HuH-7 (cell line): Measurements from ENCODE around the gene DNAH17.

Experiments used
- DNase-seq: peaks from one replicate; pipeline ENCODE4 v3.0.0; 2011; ENCODE audit warnings: low spot score

DNAH17 gene

GRCh38 chr17:78411241-78411857 is 165.8 kb downstream of the DNAH17 start:
- peak; percentile 88 for DNase-seq

GRCh38 chr17:78409191-78409928 is 167.8 kb downstream of the DNAH17 start:
- DNase-seq, result peak; percentile 64

DNA sequence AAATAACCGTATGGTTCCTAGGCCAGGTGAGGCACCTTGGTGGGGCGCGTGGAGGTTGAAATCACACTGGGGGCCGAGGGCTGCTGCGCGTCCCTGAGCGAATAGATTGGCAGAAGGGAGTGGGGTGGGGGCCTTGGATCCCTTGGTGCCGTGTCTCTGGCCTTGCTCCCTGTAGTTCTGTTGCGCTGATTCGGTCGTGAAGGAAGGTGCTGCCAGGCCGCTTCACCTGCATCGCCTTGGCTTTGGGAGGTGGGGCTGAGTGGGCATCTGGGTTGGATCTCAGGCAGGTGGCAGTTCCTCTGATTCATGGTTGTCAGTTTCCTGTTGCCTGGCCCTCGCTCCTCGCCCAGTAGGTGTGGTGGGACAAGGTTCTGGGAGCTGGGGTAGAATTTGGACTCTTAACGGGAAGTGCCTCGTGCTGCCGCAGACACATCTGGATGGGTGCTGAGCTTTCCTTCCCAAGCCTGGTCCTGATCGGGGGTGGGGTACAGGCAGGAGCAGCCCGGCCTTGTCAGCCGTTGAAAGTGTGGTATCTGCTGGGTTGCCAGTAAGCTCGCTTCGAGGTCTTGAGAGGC is 168.6 kb downstream of the DNAH17 start:
- no peak for DNase-seq

DNA sequence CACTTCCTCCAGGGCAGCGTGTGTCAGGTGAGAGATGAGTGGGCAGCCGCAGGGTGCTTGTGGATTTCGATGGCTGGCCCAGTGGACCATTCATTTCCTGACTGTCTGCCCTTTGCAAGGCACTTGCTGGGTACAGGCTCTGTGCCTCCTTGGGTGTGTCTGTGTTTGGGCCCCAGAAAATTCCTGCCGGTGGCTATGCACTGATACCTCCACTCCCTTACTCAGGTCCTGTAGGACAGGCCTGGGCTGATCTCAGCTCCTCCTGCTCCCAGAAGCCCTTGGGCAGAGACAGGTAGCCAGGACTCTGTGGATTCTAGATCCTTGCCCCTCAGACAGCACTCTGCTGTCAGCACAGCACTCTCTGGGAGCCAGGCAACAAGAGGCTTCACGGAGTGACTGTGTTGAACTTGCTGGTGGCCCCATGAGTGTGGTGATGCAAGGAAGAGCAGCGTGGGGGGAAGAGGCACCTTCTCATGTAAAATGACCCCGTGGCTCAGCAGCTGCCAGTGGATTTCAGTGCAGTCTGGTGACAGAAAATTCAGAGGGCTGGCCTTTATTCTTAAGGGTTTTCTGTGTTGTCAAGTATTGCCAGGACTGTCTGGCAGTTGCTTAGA is 169.7 kb downstream of the DNAH17 start:
- no peak for DNase-seq

DNA sequence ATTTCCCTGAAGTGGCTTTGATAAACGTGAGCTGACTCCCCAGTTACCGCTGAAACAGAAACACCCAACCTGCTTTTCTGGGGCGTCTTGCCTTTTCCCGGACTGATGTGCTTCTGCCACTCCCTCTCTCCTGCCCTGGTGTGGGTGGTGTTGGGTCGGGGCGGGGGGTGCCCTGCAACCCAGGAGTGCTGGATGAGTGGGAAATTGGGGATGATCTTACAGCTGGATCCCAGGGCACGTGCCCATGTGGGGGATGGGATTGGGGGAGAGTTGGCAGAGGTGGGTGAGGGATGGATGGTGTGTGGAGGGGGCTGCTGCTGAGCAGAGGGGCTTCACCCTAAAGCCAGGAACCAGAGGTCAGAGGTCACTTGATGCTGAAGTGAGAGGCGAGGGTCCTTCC is 170.3 kb downstream of the DNAH17 start:
- no peak for DNase-seq

DNA sequence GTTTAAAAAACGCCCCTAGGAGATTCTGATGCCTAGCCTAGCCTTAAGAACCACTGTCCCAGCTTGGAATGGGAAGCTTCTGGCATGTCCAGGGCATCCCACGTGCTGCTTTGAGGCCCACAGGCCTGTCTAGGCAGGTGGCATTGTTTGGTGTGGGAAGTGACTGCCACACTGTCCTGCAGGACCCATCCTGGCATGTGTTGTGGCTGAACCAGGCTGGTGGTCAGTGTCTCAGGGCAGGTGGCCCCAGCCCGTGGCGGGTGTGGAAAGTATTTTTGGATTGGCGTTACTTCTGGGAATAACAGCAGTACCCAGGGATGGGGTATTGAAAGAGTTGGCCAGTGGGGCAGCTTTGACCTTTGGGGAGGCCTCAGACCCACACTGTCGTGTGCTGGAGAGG is 170.8 kb downstream of the DNAH17 start:
- no peak for DNase-seq

DNA sequence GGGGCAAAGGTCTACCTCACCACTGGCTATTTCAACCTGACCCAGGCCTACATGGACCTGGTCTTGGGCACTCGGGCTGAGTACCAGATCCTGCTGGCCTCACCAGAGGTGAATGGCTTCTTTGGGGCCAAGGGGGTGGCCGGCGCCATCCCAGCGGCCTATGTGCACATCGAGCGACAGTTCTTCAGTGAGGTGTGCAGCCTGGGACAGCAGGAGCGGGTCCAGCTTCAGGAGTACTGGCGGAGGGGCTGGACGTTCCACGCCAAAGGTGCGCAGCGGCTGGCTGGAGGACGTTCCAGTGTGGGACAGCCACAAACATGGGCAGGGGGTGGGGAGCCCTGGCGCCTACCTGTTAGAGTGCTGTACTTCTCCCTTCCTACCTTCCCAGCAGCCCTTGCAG is 173.4 kb downstream of the DNAH17 start:
- DNase-seq, result no peak

DNA sequence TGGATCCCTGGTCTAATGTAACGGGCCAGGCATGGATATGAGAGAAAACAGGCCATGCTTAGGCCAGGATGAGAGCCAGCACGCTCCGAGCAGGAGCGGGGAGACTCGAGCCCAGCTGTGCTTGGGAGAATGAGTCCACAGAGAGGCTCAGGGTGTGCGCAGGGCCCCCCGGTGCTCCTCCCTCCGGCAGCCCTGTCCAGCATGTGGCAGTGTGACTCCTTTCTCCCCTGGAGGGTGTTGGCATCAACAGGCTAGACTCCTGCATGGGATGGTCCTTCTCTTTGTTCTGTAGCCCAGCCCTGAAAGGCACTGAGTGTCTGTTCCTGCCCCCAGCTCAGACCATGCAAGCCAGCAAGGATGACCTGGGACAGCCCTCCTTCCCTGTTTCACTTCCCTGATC is 175.3 kb downstream of the DNAH17 start:
- DNase-seq, result no peak

GRCh38 chr17:78401246-78401645 is 175.9 kb downstream of the DNAH17 start:
- no peak for DNase-seq

DNA sequence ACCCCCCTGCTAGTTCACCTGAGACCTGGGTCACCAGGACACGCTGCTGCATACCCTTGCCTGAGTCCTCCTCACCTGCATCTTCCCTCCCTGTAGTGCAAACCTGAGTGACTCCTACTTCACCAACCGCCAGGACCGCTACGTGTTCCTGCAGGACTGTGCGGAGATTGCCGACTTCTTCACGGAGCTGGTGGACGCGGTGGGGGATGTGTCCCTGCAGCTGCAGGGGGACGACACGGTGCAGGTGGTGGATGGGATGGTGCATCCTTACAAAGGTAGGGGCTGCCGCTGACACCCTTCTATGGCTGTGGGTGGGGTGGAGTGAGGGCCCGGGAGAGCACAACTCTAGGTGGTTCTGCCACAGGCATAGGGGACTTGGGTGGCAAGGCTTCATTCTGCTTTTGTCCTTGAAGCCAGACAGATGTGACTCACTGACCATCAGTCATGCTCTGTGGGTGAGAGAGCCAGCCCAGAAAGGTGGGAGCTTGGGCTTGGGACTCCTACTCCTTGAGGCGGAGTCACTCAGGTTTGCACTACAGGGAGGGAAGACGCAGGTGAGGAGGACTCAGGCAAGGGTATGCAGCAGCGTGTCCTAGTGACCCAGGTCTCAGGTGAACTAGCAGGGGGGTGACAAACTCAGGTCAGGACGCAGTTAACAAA is 176.5 kb downstream of the DNAH17 start:
- DNase-seq, result no peak

DNA sequence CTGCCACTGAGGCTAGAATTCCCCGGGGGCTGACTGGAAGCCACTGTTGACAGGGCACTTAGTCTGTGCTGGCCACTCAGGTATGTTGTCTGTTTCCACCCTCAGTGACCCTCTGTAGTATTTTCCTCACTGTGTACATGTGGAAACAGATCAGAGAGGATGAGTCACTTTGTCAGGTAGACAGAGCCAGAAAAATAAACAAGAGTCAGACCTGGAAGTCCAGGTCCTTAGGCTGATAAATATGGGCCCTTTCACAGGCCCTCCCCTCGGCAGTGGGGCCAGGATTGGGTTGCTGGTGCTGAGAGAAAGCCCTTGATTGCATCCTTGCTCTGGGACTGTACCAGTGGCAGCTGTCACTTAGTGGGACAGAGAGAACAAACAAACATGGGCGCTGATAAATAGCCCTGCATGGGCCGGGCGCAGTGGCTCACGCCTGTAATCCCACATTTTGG is 177.5 kb downstream of the DNAH17 start:
- DNase-seq, result no peak

GRCh38 chr17:78399028-78399692 is 178.0 kb downstream of the DNAH17 start:
- DNase-seq, result no peak

DNA sequence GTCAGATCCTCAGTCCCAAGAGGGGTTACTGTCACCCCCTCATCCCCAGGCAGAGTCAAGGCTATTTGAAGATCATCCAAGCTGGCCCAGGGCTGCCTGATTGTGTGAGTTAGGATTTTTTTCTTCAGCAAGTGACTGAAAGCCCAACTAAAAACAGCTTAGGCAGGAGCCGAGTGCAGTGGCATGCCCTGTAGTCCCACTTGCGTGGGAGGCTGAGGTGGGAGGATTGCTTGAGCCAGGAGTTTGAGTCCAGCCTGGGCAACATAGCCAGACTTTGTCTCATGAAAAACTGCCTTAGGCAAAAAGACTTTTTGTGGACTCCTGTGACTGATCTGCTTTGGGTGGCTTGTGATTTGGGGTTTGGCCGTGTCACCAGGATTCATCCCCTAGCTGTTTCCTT is 178.8 kb downstream of the DNAH17 start:
- no peak for DNase-seq

- no peak for DNase-seq
These were observed 179.5 kb downstream of the DNAH17 start for GRCh38 chr17:78397681-78398101.

- no peak for DNase-seq
These were observed 180.5 kb downstream of the DNAH17 start for GRCh38 chr17:78396441-78397337.

DNA sequence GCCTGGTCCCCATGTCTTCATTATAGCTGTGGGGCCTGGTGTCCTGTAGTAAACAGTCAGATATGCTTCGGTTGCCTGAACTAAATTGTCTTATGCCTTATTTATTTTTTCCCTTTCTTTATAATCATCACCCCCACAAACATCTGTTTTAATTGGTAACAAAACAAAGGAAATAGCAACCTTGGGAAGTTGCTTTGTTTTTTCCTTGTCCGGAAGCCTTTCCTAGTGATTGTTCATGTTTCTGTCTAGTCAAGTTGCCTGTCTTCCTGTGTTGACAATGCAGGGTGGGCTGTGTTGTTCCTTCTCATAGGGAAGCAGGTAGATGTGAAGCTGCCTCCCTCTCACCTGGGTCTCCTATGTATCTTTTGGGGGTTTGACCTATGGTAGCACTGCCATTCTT is 182.0 kb downstream of the DNAH17 start:
- DNase-seq, result no peak

DNA sequence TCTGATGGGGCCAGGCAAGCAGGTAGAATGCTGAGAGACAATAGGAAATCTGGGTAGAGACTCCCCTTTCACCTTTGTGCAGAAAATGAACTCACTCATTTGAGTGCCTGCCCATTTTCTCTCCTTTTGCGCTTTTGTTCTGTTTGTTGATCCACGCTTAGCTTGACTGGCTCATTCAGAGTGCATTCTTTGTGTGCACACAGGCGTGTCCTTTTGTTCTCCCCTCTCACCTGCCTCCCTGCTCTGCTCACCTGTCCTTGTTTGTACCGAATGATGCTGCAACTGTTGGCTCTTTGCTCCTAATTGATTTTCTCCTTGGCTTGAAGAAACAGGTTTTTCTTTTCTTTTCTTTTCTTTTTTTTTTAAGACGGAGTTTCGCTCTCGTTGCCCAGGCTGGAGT is 183.0 kb downstream of the DNAH17 start:
- DNase-seq, result no peak

DNA sequence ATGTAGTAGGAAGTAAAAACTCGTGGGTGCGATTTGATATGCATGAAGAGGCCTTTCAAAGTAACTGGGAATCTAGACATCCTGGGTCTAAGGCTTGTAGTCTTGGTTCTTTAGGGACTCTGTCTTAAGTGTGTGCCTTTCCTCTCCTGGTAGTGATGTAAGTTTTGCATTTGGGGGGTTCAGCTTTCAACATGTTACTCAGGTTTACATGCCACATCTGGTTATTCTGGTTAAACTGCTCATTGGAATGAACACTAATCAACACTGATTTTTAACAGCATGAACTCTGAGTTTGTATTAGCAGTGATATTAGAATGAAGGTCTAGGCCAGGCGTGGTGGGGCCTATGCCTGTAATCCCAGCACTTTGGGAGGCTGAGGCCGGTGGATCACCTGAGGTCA is 183.6 kb downstream of the DNAH17 start:
- DNase-seq, result no peak

- DNase-seq, result no peak
These were observed 184.9 kb downstream of the DNAH17 start for GRCh38 chr17:78392295-78392694.

DNA sequence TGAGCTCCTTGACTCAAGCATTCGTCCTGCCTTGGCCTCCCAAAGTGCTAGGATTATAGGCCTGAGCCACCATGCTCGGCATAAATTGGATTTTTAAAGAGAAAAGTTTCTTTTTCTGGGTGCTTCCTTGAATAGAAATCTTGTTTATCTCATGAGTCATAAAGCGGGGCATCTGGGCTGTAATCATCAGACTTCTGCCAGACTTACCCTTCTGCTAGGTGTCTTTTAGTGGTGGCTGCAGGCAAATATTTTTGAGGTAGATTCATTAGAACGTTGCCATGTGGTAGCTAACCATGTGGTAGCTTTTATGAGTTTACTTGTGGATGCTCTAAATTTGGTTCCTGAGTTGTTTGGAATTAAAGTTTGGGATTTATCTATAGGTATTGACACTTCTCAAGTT is 185.4 kb downstream of the DNAH17 start:
- DNase-seq, result no peak

DNA sequence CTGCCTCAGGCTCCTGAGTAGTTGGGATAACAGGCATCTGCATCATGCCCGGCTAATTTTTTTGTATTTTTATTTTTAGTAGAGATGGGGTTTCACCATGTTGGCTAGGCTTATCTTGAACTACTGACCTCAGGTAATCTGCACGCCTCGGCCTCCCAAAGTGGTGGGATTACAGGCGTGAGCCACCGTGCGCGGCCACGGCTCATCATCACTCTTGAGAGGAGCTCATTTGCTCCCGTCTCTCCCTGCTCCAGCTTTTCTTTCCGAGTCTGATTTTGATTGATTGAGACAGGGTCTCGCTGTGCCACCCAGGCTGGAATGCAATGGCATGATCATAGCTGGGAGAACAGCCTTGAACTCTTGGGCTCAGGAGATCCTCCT is 186.2 kb downstream of the DNAH17 start:
- DNase-seq, result no peak
